Measurements from ENCODE around the gene RBM33.

The RBM33 gene

DNA sequence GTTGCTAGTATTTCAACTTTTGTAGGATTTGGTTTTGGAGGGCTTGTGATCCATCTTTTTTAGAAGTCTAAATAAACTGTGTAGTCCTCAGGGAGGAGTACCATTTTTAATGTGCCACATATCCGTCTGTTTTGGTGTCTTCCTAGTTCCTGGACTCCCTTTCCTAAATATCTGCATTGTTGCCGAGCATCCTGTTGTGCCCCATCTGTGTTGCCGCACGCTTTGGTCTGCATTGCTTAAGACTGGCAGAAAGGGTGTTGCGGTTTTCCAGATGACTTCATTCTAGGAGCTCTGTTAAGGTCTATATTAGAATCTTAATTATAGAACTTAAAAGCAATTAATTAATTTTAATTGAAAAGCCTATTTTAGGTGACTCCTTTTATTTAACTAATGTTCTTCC lies 49.4 kb downstream of the RBM33 start:
- no peak for DNase-seq

DNA sequence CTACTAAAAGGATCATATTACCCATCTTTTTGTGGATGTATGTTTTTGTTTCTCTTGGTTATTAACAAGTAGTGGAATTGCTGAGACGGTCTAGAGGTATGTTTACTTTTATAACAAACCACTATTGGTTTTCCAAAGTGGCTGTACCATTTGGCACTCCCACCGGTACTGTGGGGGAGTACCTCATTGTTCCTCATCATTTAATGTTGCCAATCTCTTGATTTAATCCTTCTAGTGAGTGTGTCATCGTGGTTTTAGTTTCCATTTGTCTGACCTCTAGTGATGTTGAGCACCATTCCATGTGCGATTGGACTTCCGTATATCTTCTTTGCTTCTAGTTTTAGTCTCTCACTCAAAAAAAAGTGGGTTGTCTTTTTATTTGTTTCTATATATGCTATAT lies 50.4 kb downstream of the RBM33 start:
- no peak for DNase-seq

DNA sequence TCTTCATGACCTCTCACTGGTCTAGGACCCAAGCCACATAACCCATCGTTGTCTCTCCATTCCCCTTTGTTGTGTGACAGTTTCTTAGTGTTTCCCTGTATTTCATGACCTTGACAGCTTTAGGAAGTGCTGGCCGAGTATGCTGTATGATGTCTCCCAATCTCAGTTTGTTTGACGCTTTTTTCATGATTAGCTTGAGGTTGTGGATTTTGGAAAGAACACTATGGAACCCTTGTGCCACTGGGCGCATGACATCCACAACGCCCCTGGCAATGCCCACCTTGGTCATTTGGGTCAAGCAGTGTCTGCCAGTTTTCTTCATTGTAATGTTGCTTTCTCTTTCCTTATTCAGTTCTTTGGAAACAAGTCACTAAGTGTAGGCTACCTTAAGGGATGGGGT lies 52.3 kb downstream of the RBM33 start:
- no peak for DNase-seq

GRCh38 chr7:155698633-155699032 lies 54.2 kb downstream of the RBM33 start:
- DNase-seq, result no peak

GRCh38 chr7:155699180-155699579 lies 54.7 kb downstream of the RBM33 start:
- no peak for DNase-seq

DNA sequence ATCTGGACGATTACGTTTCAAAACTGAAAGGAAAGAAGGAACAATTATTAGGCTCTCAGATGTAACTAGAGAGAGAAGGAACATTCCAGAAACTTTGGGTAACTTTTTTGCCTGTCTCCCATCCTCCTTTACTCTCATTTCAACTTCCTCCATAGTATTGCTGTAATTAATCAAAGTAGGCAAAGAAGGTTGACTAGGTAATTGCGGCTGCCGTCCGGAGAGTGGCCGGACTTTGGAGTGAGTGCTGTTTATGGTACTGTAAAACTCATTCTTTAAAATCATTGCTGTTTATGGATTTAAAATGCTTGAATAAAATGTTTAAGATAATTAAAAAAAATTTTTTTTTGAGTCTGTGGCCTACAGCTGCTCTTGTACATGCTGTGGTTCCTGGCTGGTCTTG lies 56.4 kb downstream of the RBM33 start:
- no peak for DNase-seq

- DNase-seq, result no peak
Measured at GRCh38 chr7:155701972-155702544, 57.6 kb downstream of the RBM33 start.

- DNase-seq, result no peak
Measured at GRCh38 chr7:155702616-155703015, 58.2 kb downstream of the RBM33 start.

- no peak for DNase-seq
Measured at GRCh38 chr7:155705623-155706360, 61.3 kb downstream of the RBM33 start.

DNA sequence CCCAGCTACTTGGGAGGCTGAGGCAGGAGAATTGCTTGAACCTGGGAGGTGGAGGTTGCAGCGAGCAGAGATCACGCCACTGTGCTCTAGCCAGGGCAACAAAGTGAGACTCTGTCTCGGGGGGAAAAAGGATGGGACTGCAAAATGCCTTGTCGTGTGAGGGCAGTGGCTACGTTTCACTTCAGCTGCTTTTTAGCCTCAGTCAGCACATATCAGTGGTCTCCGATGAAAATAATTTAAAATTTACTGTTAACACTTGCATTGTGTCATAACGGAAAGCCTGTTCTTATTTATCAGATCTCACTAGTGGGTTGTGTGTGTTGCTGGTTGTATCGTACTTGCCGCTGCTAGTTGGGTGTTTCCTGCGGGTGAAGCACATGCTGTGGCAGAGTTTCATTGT lies 61.9 kb downstream of the RBM33 start:
- no peak for DNase-seq

- DNase-seq, result no peak
Measured at GRCh38 chr7:155709453-155709852, 65.0 kb downstream of the RBM33 start.

DNA sequence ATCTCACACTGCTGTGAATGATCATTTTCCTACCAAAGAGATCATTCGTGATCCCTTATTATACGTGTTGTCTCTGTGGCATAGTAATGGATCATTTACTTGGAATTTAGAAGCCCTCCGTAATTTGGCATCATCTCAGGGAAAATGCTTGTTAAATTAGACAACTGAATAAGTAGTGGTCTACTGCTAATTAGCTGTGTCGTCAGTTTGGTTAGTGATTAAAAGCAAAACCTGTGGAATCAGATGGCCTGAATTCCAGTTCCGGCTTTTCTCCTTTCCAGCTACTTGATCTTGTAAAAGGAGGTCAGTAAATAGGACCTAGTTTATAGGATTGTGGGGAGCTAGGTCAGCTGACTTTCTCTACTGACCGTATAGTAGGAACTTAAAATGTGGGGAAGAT lies 65.6 kb downstream of the RBM33 start:
- DNase-seq, result no peak

GRCh38 chr7:155710530-155710929 lies 66.1 kb downstream of the RBM33 start:
- DNase-seq, result no peak

- DNase-seq, result no peak
Measured at GRCh38 chr7:155711081-155711480, 66.6 kb downstream of the RBM33 start.

GRCh38 chr7:155713384-155713783 lies 68.9 kb downstream of the RBM33 start:
- no peak for DNase-seq

DNA sequence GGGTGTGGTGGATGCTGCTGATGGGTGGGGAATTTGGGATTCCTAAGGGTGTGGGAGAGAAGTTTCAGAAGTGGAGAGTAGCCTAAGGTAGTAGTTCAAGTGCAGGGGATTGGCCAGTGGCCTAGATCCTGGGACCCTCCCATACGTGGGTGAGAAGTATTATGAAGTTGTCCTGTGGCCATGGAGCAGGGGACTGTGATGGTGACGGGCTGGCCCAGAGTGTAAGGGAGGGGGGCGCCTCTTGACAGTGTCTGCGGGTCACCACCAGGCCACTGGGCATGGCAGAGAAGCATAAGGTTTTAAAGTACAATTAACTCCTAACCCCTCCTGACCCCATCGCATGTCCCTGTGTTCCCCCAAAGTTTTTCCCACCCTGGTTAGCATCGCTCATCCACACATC lies 70.2 kb downstream of the RBM33 start:
- no peak for DNase-seq

DNA sequence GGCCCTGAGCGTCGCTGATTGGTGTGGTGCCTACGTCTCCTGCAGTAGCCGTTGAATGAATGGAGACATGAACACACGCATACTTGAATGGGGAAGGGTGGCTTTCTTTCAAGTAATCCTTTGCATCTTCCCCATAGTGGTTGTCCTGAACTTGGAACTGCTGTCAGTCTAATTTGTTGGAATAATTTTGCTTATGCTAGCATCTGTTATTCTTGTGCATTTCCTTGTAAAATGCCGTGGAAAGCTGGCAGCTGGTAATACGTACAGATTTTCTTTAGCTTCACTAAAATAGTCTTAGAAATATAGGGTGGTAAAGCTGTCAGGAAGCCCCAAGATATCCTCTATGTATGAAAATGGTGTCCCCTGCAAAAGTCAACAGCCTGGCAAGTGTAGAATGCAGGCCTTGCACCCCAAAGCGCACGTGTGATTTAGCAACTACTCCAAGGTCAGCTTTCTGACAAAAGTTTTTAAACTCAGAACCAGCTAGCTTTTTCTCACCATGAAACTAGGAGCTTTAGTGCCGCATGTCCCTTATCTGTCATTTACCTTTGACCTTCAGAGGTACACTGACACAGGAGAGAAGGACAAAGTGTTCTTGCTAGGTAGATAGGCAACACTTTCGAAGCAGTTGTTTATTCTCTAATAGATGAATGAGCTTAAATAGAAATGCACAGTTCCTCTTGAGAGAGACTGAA lies 70.8 kb downstream of the RBM33 start:
- DNase-seq, result no peak

GRCh38 chr7:155717010-155717744 lies 72.7 kb downstream of the RBM33 start:
- DNase-seq, result no peak

DNA sequence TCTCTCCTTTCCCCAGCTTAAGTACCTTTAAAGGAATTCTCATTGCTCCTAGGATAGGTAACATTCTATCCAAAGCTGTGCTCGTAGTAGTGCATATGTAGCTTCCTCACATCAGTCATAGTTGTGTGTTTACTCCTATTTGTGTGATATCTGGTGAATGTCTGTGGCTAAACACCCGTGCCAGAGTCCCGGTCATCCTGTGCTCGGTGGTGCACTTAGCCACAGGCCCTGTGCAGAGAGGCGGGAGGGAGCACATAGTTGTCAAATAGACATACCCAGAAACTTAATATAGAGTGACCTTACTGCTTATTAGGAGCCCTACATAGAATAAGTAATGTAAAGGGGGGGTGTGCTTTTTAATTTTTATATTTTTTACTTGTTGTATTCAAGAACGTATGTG lies 76.6 kb downstream of the RBM33 start:
- DNase-seq, result no peak

- no peak for DNase-seq
Measured at GRCh38 chr7:155722118-155722517, 77.7 kb downstream of the RBM33 start.

GRCh38 chr7:155722936-155723335 lies 78.5 kb downstream of the RBM33 start:
- no peak for DNase-seq

DNA sequence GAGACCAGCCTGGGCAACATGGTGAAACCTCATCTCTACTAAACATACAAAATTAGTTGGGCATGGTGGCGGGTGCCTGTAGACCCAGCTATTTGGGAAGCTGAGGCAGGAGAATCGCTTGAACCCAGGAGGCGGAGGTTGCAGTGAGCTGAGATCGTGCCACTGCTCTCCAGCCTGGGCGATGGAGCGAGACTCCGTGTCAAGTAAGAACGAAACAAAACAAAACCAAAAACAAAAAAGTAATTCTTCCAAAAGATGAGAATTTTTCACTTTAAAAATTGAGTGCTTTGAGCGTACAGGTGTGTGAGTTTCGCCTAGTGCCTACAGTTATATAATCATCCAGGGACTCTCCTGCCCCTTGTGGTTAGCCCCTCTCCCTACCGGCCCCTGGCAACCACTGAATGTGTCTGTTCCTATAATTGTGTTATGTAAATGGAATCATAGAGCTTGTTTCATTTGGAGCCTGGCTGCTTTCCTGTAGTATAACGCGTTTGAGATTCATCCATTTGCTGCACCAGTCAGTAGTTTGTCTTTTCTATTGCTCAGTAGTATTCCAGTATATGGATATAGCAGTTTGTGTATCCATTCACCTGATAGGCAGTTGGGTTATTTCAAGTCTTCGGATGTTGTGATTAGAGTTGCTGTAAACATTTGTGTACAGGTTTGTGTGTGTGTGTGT lies 80.0 kb downstream of the RBM33 start:
- DNase-seq, result no peak

GRCh38 chr7:155725006-155725355 lies 80.5 kb downstream of the RBM33 start:
- DNase-seq, result no peak

Measured in hippocampal formation (tissue), 2 donors.